HepG2 (cell line): ENCODE data around the gene SLC15A3. TPM values are rescaled to one million over a fixed set of nuclear protein-coding genes. Genes with fewer than 3 reads are reported as not detected.

Source experiments
- ATAC-seq: fragments of 200-7000 bp; cut with Tn5 transposase; 3 replicates; pipeline ENCODE4 v1.9.1; 2020; ENCODE audit warnings: mild to moderate bottlenecking, moderate library complexity
- BruUV-seq: library from RNA; stranded (reverse); fragments of 400-500 nt; replicated peaks from 2 replicates; lab custom pipeline; 2021; lab: Mats Ljungman, UMichigan
- CTCF ChIA-PET: fragments of 300-600 bp; formaldehyde crosslinking; extraction: SDS; loops from one replicate; lab custom pipeline; 2021; ENCODE audit warnings: low total read pairs, inconsistent platforms, low intra/inter-chr PET ratio; lab: Yijun Ruan, JAX
- POLR2A ChIA-PET: fragments of 350-600 bp; sonication (Branson Sonifier 250); formaldehyde crosslinking; loops from one replicate; lab custom pipeline; 2020; ENCODE audit warnings: antibody characterized with exemption, inconsistent platforms; lab: Yijun Ruan, JAX
- DNase-seq: peaks from one replicate; pipeline ENCODE4 v3.0.0-alpha.2; 2015; ENCODE audit warnings: low spot score
- FAIRE-seq: peaks from 3 replicates; lab custom pipeline; 2011; peaks lifted over from hg19 to GRCh38; lab: Jason Lieb, UNC
- H2AFZ ChIP-seq: one replicate; pipeline ENCODE4 v1.6.1; 2011; ENCODE audit warnings: low read length, inconsistent platforms
- H3K27ac ChIP-seq: fragments of 300-600 bp; 3 replicates; pipeline ENCODE4 v1.8.0; 2011; ENCODE audit warnings: mixed run types, mild to moderate bottlenecking, mixed read lengths, low read length, inconsistent platforms; ENCODE audit not compliant: insufficient read depth; ENCODE audit errors: extremely low read length
- H3K27me3 ChIP-seq, 2 experiments: fragments of 200-600 bp in 1 of 2; 2 replicates in 1 of 2; 3 replicates in 1 of 2; pipeline versions ENCODE4 v1.6.0 to v1.8.0; 2011; ENCODE audit warnings: low read length in 2 of 2, mild to moderate bottlenecking in 2 of 2, moderate library complexity in 2 of 2, inconsistent platforms in 1 of 2; ENCODE audit not compliant: insufficient read depth in 2 of 2, control insufficient read depth in 1 of 2
- H3K36me3 ChIP-seq, 2 experiments: fragments of 200-600 bp in 1 of 2; replicated peaks in 1 of 2; 2 replicates in 1 of 2; 3 replicates in 1 of 2; pipeline versions ENCODE4 v1.5.1 to v1.8.0; 2011; ENCODE audit warnings: low read length in 2 of 2, inconsistent platforms in 1 of 2; ENCODE audit not compliant: insufficient read depth in 2 of 2, control insufficient read depth in 1 of 2
- H3K4me1 ChIP-seq: 2 replicates; pipeline ENCODE4 v1.5.1; 2012; ENCODE audit warnings: low read length, inconsistent platforms; ENCODE audit not compliant: insufficient read depth
- H3K4me2 ChIP-seq: 2 replicates; pipeline ENCODE4 v1.6.0; 2011; ENCODE audit warnings: low read depth, low read length, inconsistent platforms
- H3K4me3 ChIP-seq, 3 experiments: fragments of 200-600 bp in 1 of 3; sonication (generic), shearing (Covaris generic) in 1 of 3; replicated peaks in 1 of 3; 2 replicates each; pipeline ENCODE4 v1.5.1; 2011 to 2016; ENCODE audit warnings: low read length in 3 of 3, inconsistent platforms in 2 of 3, low read depth in 2 of 3, mild to moderate bottlenecking in 2 of 3, control low read depth in 1 of 3, mixed read lengths in 1 of 3; ENCODE audit not compliant: insufficient read depth in 1 of 3
- H3K79me2 ChIP-seq: one replicate; pipeline ENCODE4 v1.6.1; 2011; ENCODE audit warnings: low read length, inconsistent platforms; ENCODE audit not compliant: insufficient read depth
- H3K9ac ChIP-seq: 2 replicates; pipeline ENCODE4 v1.6.0; 2011; ENCODE audit warnings: mild to moderate bottlenecking, low read depth, low read length, inconsistent platforms; ENCODE audit not compliant: insufficient read depth
- H3K9me3 ChIP-seq: 2 replicates; pipeline ENCODE4 v1.5.1; 2012; ENCODE audit warnings: mild to moderate bottlenecking, low read length
- H4K20me1 ChIP-seq: 2 replicates; pipeline ENCODE4 v1.6.0; 2011; ENCODE audit warnings: inconsistent platforms, mild to moderate bottlenecking, low read length, moderate library complexity; ENCODE audit not compliant: insufficient read depth
- ARID3A ChIP-seq: IDR thresholded peaks from 2 replicates; pipeline ENCODE4 v1.6.1; 2012; ENCODE audit warnings: low read depth, low read length, improper control_type of control experiment
- ARNTL ChIP-seq: sonication (generic); formaldehyde crosslinking; IDR thresholded peaks from 2 replicates; pipeline ENCODE4 v1.4.0; 2020; ENCODE audit warnings: mild to moderate bottlenecking, missing genetic modification reagents
- EEA1 ChIP-seq: sonication (generic); formaldehyde crosslinking; IDR thresholded peaks from 2 replicates; pipeline ENCODE4 v1.5.1; 2020; ENCODE audit warnings: mild to moderate bottlenecking, missing genetic modification reagents, borderline replicate concordance
- LCORL ChIP-seq, 2 experiments: fragments of 450-650 bp in 1 of 2; sonication (generic) in 1 of 2; formaldehyde crosslinking in 1 of 2; IDR thresholded peaks; 2 replicates each; pipeline versions ENCODE4 v1.5.0 to v1.6.1; 2017 to 2020; ENCODE audit warnings: antibody characterized with exemption in 1 of 2, missing genetic modification reagents in 1 of 2
- MXI1 ChIP-seq: IDR thresholded peaks from 3 replicates; pipeline ENCODE4 v1.6.1; 2012; ENCODE audit warnings: low read depth, low read length, inconsistent platforms, borderline replicate concordance
- MYPOP ChIP-seq: sonication (generic); formaldehyde crosslinking; IDR thresholded peaks from 2 replicates; pipeline ENCODE4 v1.8.1; 2023; ENCODE audit warnings: mild to moderate bottlenecking, moderate library complexity, missing genetic modification reagents
- NCOA1 ChIP-seq: sonication (generic); formaldehyde crosslinking; IDR thresholded peaks from 2 replicates; pipeline ENCODE4 v1.9.0; 2021; ENCODE audit warnings: missing genetic modification reagents
- RBFOX2 ChIP-seq: fragments of 200-400 bp; formaldehyde crosslinking; IDR thresholded peaks from 2 replicates; pipeline ENCODE4 v1.6.1; 2017; ENCODE audit warnings: low read depth, mild to moderate bottlenecking, low read length
- RBM39 ChIP-seq: fragments of 200-400 bp; formaldehyde crosslinking; IDR thresholded peaks from one replicate; pipeline ENCODE4 v1.6.1; 2018; ENCODE audit warnings: antibody characterized with exemption, mild to moderate bottlenecking, low read depth, low read length; ENCODE audit not compliant: poor library complexity, severe bottlenecking
- ZNF136 ChIP-seq: sonication (generic); formaldehyde crosslinking; IDR thresholded peaks from 2 replicates; pipeline ENCODE4 v1.8.1; 2022; ENCODE audit warnings: low read depth, mild to moderate bottlenecking, moderate library complexity, missing genetic modification reagents
- ZNF30 ChIP-seq: sonication (generic); formaldehyde crosslinking; IDR thresholded peaks from 2 replicates; pipeline ENCODE4 v1.5.0; 2020; ENCODE audit warnings: mild to moderate bottlenecking, missing genetic modification reagents
- ZNF441 ChIP-seq: sonication (generic); formaldehyde crosslinking; IDR thresholded peaks from 2 replicates; pipeline ENCODE4 v1.7.0; 2021; ENCODE audit warnings: missing genetic modification reagents, borderline replicate concordance
- ZNF563 ChIP-seq: sonication (generic); formaldehyde crosslinking; IDR thresholded peaks from 2 replicates; pipeline ENCODE4 v1.8.0; 2022; ENCODE audit warnings: mild to moderate bottlenecking, moderate library complexity, missing genetic modification reagents
- ZNF644 ChIP-seq: IDR thresholded peaks from 2 replicates; pipeline ENCODE4 v1.6.1; 2016; ENCODE audit warnings: low read depth
- WGBS: methylation state at CpG from one replicate; pipeline ENCODE4 v1.1.6; 2017; ENCODE audit warnings: low lambda C conversion rate; 5-methylcytosine and 5-hydroxymethylcytosine counted together
- in situ Hi-C: cut with HindIII; loops from 2 replicates; pipeline ENCODE4 v1.10.0; 2017; ENCODE audit warnings: low pct_unique_long_range_greater_than_20kb; ENCODE audit not compliant: extremely low pct_ligation_motif_present
- intact Hi-C: fragments of 100-400 bp; cut with micrococcal nuclease; formaldehyde crosslinking; loops from one replicate; pipeline ENCODE4 v1.10.0; 2022; ENCODE audit not compliant: unreplicated experiment
- polyA plus RNA-seq, 8 experiments: library from polyadenylated mRNA; depleted of rRNA in 3 of 8; stranded (reverse) in 7 of 8; unstranded in 1 of 8; fragments of >200 nt; fragmentation: Illumina TruSeq in 4 of 8; extraction: Trizol in 4 of 8; gene quantifications; 2 replicates each; pipeline versions ENCODE4 v1.2.1 to v1.2.3, GENCODE V29; 2011 to 2016; ENCODE audit warnings: low read depth in 4 of 8, missing spikeins in 1 of 8, mixed read lengths in 1 of 8; ENCODE audit not compliant: insufficient read depth in 1 of 8
- total RNA-seq, 5 experiments: library from RNA; depleted of rRNA; stranded (reverse); fragments of >200 nt; fragmentation: Illumina TruSeq; extraction: Trizol; gene quantifications; 2 replicates each; pipeline ENCODE4 v1.2.3, GENCODE V29; 2016; ENCODE audit warnings: low read depth in 1 of 5
- TF ChIP-seq, protein P1 (sequence below): sonication (generic); formaldehyde crosslinking; IDR thresholded peaks from 2 replicates; pipeline ENCODE4 v1.5.0; 2020; ENCODE audit warnings: missing genetic modification reagents

The SLC15A3 gene
- total and polyA plus RNA-seq, 2 of the 13 experiments (the other 11 are each of a cell fraction or from before 2014, with no cell fraction given), result 0.45 to 0.77 TPM

DNA sequence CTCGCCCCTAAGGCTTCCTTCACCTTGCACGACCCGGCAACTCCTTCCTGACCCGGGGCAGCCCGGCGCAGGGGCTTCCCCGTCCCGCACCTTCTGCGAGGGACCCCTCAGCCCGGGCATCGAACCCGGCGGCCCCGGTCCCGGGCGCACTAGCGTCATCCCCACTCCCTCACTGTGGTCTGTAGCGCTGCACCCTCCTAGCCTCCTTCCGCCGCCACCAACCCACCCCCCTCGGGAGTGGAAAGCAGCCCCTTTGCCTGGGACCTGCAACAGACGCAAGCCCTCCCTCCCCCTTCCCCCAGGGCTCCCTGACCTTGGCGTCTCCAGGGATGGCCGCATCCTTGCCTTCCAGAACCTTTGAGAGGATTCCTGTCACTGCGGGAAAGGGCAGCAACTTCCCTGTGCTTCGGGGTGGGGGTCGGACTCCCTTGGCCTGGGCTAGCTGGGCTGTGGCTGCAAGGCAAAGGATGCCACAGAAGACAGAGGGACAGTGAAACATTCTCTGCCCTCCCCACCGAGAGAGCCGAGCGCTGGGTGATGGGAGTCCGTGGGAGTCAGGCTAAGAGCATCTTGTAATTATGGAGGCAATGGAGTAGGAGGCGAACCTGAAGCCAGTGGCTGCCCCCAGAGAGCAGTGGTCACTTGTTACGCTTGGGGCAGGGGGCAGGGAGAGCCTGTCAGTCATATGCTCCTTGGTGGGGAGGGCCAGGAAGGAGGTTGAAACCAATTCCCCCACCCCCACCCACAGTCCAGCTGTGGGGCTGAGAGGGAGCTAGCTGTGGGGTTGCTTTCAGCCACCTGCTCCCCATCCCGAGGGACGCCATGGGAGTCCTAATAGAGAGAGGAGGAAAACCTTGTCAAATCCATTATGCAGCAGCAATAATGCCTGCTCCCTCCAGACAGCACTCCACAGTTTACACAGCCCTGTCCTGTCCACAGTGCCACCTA, 26.8 kb downstream of the SLC15A3 start:
- WGBS, result 2% methylated on average over 21 of the region's 35 CpGs
- peak overlapping the region; percentile 56 for H3K9ac ChIP-seq
- no peaks in the 10 kb centered on the region for H3K9me3 ChIP-seq
- no peaks in the 10 kb centered on the region for H3K79me2 ChIP-seq
- no peak overlapping the region for H2AFZ ChIP-seq
- H3K4me2 ChIP-seq, result peak overlapping the region; percentile 92
- peaks cover under 1 to 2% of the 10 kb centered on the region in 2 experiments; a peak in 3 of 5 replicates for H3K36me3 ChIP-seq
- POLR2A ChIA-PET, result no interaction called here
- CTCF ChIA-PET, result no interaction called here
- H3K4me3 ChIP-seq, result peak overlapping the region; percentile 57 to 75 (median 73)
- no peak for FAIRE-seq
- intact Hi-C loops (no loop called here), in situ Hi-C loops (no loop called here)
- H3K27ac ChIP-seq, result no peak overlapping the region
- TF ChIP-seq RBM39, result peak; percentile 29
- no peak; the same call in 1 of the 2 replicates for TF ChIP-seq RBFOX2
- 0 out of 2 replicates have a peak, but pooled peaks have one; percentile 1 for TF ChIP-seq ZNF563
- 0 out of 2 replicates have a peak, but pooled peaks have one; percentile 41 for TF ChIP-seq EEA1 (CRISPR knock-in tag)
- TF ChIP-seq MYPOP (CRISPR knock-in tag), result 0 out of 2 replicates have a peak, but pooled peaks have one; percentile 6
- TF ChIP-seq ZNF441, result no peak
- TF ChIP-seq, protein P1, sequence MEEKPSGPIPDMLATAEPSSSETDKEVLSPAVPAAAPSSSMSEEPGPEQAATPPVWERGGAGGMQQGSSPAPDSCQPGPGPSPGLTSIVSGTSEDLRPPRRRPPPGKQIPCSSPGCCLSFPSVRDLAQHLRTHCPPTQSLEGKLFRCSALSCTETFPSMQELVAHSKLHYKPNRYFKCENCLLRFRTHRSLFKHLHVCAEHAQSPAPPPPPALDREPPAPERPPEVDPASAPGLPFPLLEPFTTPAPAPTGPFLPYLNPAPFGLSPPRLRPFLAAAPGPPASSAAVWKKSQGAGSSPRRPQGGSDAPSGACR, result 0 out of 2 replicates have a peak, but pooled peaks have one; percentile 20
- TF ChIP-seq ZNF136 (CRISPR knock-in tag), result 0 out of 2 replicates have a peak, but pooled peaks have one; percentile 16
- TF ChIP-seq LCORL (IDR thresholded peaks at IDR 0.05), result no peak
- no peak for TF ChIP-seq LCORL (CRISPR knock-in tag; IDR thresholded peaks at IDR 0.05)
- TF ChIP-seq MXI1, result no peak
- TF ChIP-seq NCOA1 (CRISPR knock-in tag), result no peak
- 0 out of 2 replicates have a peak, but pooled peaks have one; percentile 45 for TF ChIP-seq ARNTL (CRISPR knock-in tag)
- TF ChIP-seq ZNF30 (CRISPR knock-in tag), result no peak
- TF ChIP-seq ARID3A, result no peak
- TF ChIP-seq ZNF644 (CRISPR knock-in tag), result no peak
- TF ChIP-seq, all 625 proteins: peak for 7
- BruUV-seq, result no TSS peak
- no peak for DNase-seq
- H3K27me3 ChIP-seq, result no peaks in the 10 kb centered on the region; a peak in 1 of 5 replicates
- peaks cover 32% of the 10 kb centered on the region for H3K4me1 ChIP-seq
- peak; percentile 19 for ATAC-seq
- H4K20me1 ChIP-seq, result no peaks in the 10 kb centered on the region
